GM21390 (cell line): Measurements from ENCODE around the gene EXOSC1.
"Not testable (repeated sequence)": the region's sequence is repeated elsewhere in the genome, so short reads cannot be mapped to it uniquely, and the experiment has no call there.

Experiments used
- ATAC-seq: cut with Tn5 transposase; IDR thresholded peaks from one replicate; pipeline ENCODE4 v1.9.1; 2021; ENCODE audit not compliant: unreplicated experiment

Gene EXOSC1

DNA sequence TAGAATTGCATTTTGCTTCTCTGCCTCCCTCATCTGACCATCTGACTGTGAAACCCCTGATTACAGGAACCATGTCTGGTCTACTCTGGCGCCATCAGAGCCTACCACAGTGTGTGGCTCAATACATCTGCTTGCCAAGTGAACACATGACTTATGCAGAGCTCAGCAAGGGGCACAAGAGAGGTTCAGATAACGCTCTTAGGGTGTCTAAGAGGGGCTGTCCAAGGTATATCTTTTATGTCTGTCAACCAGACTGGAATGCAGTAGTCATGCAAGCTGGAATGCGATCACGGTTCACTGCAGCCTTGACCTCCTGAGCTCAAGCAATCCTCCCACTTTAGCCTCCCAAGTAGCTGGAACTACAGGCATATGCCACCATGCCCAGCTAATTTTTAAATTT is 34.4 kb downstream of the EXOSC1 start:
- ATAC-seq, result no peak

DNA sequence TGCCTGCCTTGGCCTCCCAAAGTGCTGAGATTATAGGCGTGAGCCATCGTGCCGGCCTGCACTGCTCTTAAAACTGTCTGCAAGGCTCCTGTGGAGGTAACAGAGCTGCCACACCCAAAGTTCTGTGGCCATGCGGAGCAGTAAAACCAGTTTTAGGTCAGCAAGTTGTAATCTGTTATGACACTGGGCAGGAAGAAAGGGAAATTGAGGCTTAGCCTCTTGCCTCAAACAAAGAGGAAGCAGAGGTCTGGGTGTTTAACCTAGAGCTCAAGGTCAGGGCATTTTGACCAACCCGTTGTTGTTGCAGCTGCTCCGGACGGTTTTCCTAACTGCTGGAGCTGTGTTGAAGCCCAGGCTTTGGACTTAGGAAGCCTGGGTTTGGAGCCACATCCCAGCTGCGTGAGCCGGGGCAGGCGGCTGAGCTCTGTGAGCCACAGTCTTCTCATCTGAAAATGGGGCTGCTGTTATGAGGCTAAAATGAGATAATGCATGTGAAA is 37.3 kb downstream of the EXOSC1 start:
- no peak for ATAC-seq

DNA sequence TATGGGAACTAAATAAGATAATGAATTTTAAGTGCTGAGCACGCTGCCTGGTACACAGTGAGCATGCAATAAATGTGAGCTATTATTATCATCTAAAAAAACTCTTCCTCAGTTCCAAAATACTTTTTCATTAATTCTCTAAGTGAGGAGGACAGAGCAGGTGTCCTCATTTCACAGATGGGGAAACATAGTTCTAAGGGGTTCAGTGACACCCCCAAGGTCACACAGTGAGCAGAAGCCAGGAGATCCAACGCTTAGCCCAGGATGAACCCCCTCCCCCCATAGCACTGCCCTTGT is 37.9 kb downstream of the EXOSC1 start:
- no peak for ATAC-seq

DNA sequence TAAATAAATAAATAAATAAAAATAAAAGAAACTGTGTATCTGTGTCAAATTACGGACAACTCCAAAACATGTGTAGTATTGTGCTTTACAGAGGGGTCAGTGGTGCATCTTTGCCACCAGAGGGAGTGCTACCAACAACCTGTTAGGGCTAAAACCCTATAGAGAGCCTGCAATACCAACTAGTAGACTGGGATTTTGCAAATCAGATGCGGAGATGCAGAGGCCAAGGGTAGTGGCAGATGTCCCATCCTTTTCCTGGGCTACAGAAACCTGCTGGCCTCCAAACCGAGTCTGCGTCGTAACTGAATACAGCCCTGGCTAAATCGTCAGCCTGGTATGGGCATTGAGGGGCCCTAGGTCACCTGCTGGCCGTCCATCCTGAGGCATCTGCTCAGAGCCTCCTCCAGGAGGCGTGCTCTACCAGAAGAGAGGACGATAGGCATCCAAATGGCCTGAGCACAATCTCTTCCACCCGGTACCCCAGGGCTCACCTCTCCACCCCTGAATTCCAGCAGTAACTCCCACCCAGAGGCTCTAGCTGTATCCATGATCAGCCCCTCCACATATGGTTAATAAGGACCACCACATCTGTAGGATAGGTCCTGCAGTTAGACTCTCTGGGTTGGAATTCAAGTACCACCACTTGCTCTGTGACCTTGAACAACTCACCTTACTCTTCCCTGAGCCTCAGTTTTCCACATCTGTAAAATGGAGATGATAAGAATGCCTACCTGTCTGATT is 38.4 kb downstream of the EXOSC1 start:
- peak; percentile 93 for ATAC-seq

DNA sequence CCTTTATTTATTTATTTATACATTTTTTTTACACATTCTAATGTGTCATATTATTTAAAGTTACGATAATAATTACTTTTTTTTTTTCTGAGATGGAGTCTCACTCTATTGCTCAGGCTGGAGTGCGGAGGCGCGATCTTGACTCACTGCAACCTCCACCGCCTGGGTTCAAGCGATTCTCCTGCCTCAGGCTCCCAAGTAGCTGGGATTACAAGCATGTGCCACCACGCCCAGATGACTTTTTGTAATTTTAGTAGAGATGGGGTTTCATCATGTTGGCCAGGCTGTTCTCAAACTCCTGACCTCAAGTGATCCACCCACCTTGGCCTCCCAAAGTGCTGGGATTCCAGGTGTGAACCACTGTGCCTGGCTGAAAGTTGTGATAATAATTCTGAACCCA is 39.3 kb downstream of the EXOSC1 start:
- not testable (repeated sequence) for ATAC-seq

DNA sequence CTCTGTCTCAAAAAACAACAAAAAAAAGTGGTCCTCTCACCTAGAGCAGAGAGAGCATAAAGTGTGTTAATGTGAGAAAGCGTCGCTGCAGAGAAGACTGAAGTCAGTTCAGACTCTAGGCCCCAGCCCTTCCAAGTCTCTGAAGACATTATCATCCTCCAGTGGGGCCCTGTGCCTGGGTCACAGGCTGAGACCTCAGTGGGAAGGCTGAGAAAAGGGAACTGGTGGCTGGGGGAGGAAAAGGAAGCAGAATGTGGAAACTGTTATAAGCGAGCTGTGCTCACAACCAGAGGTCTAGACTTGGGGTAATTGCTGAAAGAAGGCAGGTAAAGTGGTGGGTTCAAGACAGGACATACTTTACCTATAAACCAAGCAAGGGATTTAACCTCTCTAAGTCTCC is 39.7 kb downstream of the EXOSC1 start:
- no peak for ATAC-seq

DNA sequence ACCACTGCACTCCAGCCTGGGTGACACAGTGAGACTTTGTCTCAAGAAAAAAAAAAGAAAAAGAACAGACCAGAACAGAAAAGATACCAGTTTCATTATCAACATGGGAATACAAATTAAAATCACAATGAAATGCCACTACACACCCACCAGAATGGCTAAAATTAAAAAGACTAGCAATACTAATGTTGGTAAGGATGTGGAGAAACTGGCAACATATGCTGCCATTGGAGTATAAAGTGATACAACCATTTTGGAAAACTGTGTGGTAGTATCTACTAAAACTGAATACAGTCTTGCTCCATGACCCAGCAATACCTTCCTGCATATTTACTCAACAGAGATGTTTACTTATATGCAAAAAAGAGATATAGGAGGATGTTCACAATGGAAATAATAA is 41.8 kb downstream of the EXOSC1 start:
- ATAC-seq, result no peak

DNA sequence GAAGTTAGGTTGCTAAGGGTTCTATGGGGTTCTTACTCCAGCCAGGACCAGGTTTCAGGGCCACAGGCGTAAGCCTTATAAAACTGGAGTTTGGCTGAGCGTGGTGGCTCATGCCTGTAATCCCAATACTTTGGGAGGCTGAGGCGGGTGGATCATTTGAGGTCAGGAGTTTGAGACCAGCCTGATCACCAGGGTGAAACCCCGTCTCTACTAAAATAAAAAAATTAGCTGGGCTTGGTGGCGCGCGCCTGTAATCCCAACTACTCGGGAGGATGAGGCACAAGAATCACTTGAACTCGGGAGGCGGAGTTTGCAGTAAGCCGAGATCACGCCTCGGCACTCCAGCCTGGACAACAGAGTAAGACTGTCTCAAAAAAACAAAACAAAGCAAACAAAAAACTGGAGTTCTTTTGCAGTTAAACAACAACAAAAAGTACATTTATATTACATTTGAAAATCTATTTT is 44.3 kb downstream of the EXOSC1 start:
- ATAC-seq, result no peak

DNA sequence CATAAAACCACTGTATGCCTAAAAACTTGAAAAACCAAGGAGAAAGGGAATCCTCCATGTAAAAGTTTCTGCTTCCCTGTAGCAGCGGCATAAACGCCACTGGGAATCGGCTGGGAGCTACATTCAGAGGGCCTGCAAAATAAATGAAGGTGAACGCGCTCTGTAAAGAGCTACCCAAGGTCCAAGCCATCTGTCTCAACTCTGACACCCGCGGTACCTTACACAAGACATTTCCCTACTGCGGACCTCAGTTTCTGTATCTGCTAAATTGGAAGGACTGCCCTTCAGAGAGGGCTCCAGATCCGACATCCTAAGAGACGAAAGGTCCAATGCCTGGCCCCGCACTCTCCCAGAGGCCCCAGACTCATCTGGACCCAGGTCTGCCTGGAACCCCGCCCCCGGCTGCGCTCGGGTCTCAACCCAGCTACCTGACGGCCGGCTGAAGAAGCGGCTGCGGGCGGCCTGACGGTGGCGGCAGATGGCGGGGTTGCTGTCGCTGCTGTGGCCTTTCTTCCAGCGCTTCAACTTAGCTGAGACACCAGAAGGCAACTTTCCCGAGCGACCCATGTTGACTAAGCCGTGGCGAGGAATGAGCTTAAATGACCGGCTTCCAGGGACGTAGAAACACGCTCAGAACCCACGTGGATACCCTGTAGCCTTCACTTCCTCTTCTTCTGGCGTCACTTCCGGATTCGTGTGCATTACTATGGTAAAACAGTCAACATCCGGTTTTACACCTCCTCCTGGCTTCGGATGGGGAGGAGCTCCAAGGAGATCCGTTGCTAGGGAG is 44.9 kb downstream of the EXOSC1 start, which contains the start of gene RRP12:
TSS of gene RRP12 (minus strand) at position 676 of the 790 bp plus-strand sequence. CDS start at position 567, 109 bp downstream.
- peak; percentile 99 for ATAC-seq

DNA sequence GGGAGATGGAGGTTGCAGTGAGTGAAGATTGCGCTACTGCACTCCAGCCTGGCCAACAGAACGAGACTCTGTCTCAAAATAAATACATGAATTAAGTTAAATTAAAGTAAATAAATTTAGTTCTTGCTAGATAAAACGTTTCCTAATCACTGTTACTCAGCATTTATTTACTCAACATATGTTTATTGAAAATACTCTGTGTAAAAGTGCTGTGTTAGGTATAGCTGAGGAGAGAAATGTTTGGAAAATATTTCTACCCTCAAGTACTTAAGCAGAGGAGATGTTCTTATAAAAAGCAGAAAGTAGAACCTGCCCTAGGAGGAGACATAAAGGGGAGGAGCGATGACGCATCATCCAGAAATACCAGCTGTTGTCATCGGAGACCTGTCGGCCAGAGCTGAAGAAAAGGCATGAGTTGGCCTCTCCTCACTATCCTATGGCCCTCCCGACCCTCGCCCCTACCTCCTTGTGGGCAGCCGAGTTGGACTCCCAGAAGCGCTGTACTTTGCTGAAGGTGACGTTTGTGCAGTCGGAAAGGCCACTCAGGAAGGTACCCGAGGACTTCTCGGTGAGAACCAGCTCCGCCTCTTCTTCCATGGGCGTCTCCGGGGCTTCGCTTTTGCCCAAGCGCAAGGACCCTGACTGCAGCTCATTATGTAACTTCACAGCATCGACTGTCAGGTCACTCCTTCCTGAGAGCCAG is 45.8 kb downstream of the EXOSC1 start:
- ATAC-seq, result no peak

DNA sequence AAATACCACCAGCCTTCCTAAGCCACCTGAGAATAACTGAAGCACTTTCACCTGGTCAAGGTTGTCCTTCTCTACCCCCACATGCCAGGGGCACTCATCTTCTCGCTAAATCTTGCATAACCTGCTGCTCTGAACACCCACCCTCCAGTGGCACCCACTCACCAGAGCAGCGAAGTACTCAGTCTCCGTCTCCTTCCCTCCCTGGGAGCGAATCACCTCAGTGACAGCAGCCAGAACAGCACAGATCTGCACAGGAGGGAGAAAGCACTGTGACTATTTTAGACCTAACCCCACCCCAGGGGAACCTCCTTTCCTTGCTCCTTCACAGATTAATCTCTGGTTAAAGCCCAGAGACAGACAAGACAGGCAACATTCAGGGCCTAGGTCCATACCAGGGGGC is 49.8 kb downstream of the EXOSC1 start:
- ATAC-seq, result no peak

DNA sequence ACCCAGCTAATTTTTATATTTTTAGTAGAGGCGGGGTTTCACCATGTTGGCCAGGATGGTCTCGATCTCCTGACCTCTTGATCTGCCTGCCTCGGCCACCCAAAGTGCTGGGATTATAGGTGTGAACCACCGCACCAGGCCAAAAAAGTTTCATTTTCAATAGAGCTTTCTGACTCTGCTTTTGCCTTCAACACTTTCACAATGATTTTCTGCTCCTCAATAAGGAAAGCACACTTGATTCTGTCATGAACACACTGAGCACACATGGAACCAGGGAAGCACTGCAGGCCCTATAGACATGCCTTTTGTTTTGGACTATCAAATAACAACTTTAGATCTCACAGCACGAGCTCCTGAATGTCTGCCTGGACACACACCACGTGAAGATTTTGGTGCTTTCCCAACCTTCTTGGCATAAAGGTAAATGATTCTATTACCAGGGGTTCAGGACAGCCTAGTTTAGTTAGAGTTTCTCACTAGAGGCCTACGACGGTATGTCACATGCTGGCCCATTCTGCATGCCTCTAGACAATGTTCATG is 52.7 kb downstream of the EXOSC1 start:
- ATAC-seq, result no peak

DNA sequence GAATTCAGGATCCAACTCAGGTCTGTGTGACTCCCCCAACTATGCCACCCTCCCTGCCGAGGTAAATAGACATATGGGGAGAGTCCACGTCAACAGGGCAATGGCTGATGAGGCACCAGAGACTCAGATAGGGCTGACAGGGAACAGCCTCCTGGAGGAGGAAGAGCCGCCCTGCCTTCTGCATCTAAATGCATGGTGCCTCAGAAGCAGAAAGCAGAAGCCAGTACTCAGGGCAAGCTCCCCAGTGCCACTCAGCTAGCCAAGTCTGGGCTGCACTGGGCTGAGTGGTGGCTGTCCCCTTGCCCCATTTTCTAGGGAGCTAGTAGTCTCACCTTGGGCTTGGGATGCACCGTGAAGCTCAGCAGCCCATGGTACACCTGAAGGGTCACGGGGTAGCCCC is 55.7 kb downstream of the EXOSC1 start:
- no peak for ATAC-seq

DNA sequence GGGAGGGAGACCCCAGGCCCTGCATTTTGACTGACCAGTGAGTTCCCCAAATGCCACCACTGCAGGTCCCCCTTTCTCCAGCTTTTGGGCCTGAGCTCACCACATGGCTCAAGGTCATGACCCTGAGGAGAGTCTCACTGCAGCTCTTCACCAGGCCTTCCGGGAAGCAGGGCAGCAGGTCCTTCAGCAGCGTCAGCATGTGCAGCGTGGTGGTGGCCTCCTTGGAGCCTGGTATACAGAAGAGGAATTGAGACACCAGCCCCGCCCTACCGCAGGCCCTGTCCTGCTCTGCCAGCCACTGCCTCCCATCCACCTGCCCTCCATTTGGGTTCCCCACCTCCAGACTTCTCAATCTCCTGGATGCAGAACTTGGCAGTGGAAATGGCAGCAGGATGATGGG is 57.7 kb downstream of the EXOSC1 start:
- no peak for ATAC-seq
